ENCODE measurements around the gene RSPO3. TPM values are rescaled to one million over a fixed set of nuclear protein-coding genes. Genes with fewer than 3 reads are reported as not detected.

RSPO3 gene
- total and polyA plus RNA-seq, 2 experiments from 2014 or later: 4.8 to 11.2 TPM

- no peaks in the 10 kb centered on the region for H4K20me1 ChIP-seq (ENCODE audit: insufficient read depth, poor library complexity, severe bottlenecking)
- H3K4me1 ChIP-seq (ENCODE audit: insufficient read depth): no peaks in the 10 kb centered on the region
- WGBS (ENCODE audit: low lambda C conversion rate, missing lambda C conversion rate): 72% methylated on average over 2 of the region's 2 CpGs
- H3K27ac ChIP-seq: no peak overlapping the region
- DNase-seq (ENCODE audit: low spot score): no peak
- no peaks in the 10 kb centered on the region for H3K79me2 ChIP-seq
- no peak overlapping the region for H3K4me2 ChIP-seq
- H3K9me3 ChIP-seq (ENCODE audit: low read depth): no peaks in the 10 kb centered on the region
- no peak overlapping the region for H3K4me3 ChIP-seq
- H3K9me2 ChIP-seq (replicated peaks; ENCODE audit: insufficient read depth): no peaks in the 10 kb centered on the region
- no peaks in the 10 kb centered on the region for H3K36me3 ChIP-seq (replicated peaks; ENCODE audit: insufficient read depth, low read depth)
- H3K27me3 ChIP-seq: no peaks in the 10 kb centered on the region
- TF ChIP-seq EZH2phosphoT487 (IDR thresholded peaks at IDR 0.05; ENCODE audit: low read depth, severe bottlenecking, unreplicated experiment) (no peak), EZH2 (IDR thresholded peaks at IDR 0.05; ENCODE audit: borderline replicate concordance) (no peak), CTCF (IDR thresholded peaks at IDR 0.05; ENCODE audit: poor library complexity) (no peak)
- H2AFZ ChIP-seq: no peak overlapping the region
Observed at GRCh38 chr6:127201321-127201720, 82.8 kb downstream of the RSPO3 start.

- Histone ChIP-seq H3K36me3 (replicated peaks; ENCODE audit: insufficient read depth, low read depth) (no peaks in the 10 kb centered on the region), H3K27me3 (no peaks in the 10 kb centered on the region), H3K9me3 (ENCODE audit: low read depth) (no peaks in the 10 kb centered on the region), H3K9me2 (replicated peaks; ENCODE audit: insufficient read depth) (no peaks in the 10 kb centered on the region), H3K79me2 (no peaks in the 10 kb centered on the region), H2AFZ (no peak overlapping the region), H3K4me3 (no peak overlapping the region), H3K4me2 (no peak overlapping the region), H3K27ac (no peak overlapping the region), H3K4me1 (ENCODE audit: insufficient read depth) (no peaks in the 10 kb centered on the region), H4K20me1 (ENCODE audit: insufficient read depth, poor library complexity, severe bottlenecking) (no peaks in the 10 kb centered on the region)
- no peak for TF ChIP-seq CTCF (IDR thresholded peaks at IDR 0.05; ENCODE audit: poor library complexity)
- TF ChIP-seq EZH2phosphoT487 (IDR thresholded peaks at IDR 0.05; ENCODE audit: low read depth, severe bottlenecking, unreplicated experiment): no peak
- TF ChIP-seq EZH2 (IDR thresholded peaks at IDR 0.05; ENCODE audit: borderline replicate concordance): no peak
- no peak for DNase-seq (ENCODE audit: low spot score)
Observed at GRCh38 chr6:127202676-127203075, 84.2 kb downstream of the RSPO3 start.

GRCh38 chr6:127204281-127204680, 85.8 kb downstream of the RSPO3 start:
- 88% methylated on average over 1 of the region's 1 CpG for WGBS (ENCODE audit: low lambda C conversion rate, missing lambda C conversion rate)
- Histone ChIP-seq H3K4me2 (no peak overlapping the region), H3K27me3 (no peaks in the 10 kb centered on the region), H2AFZ (no peak overlapping the region), H3K36me3 (replicated peaks; ENCODE audit: insufficient read depth, low read depth) (no peaks in the 10 kb centered on the region), H3K4me1 (ENCODE audit: insufficient read depth) (no peaks in the 10 kb centered on the region), H4K20me1 (ENCODE audit: insufficient read depth, poor library complexity, severe bottlenecking) (no peaks in the 10 kb centered on the region), H3K4me3 (no peak overlapping the region), H3K9me3 (ENCODE audit: low read depth) (no peaks in the 10 kb centered on the region), H3K79me2 (no peaks in the 10 kb centered on the region), H3K9me2 (replicated peaks; ENCODE audit: insufficient read depth) (no peaks in the 10 kb centered on the region), H3K27ac (no peak overlapping the region)
- TF ChIP-seq CTCF (IDR thresholded peaks at IDR 0.05; ENCODE audit: poor library complexity) (no peak), EZH2phosphoT487 (IDR thresholded peaks at IDR 0.05; ENCODE audit: low read depth, severe bottlenecking, unreplicated experiment) (no peak), EZH2 (IDR thresholded peaks at IDR 0.05; ENCODE audit: borderline replicate concordance) (no peak)
- DNase-seq (ENCODE audit: low spot score): no peak

GRCh38 chr6:127205036-127205435, 86.6 kb downstream of the RSPO3 start:
- DNase-seq (ENCODE audit: low spot score): no peak
- H3K4me1 ChIP-seq (ENCODE audit: insufficient read depth): no peaks in the 10 kb centered on the region
- 81% methylated on average over 2 of the region's 2 CpGs for whole genome bisulfite sequencing (ENCODE audit: low lambda C conversion rate, missing lambda C conversion rate)
- H3K27me3 ChIP-seq: no peaks in the 10 kb centered on the region
- no peaks in the 10 kb centered on the region for H3K79me2 ChIP-seq
- H3K9me3 ChIP-seq (ENCODE audit: low read depth): no peaks in the 10 kb centered on the region
- H3K27ac ChIP-seq: no peak overlapping the region
- no peak overlapping the region for H3K4me3 ChIP-seq
- H3K9me2 ChIP-seq (replicated peaks; ENCODE audit: insufficient read depth): no peaks in the 10 kb centered on the region
- no peak overlapping the region for H3K4me2 ChIP-seq
- no peak overlapping the region for H2AFZ ChIP-seq
- TF ChIP-seq CTCF (IDR thresholded peaks at IDR 0.05; ENCODE audit: poor library complexity): no peak
- TF ChIP-seq EZH2phosphoT487 (IDR thresholded peaks at IDR 0.05; ENCODE audit: low read depth, severe bottlenecking, unreplicated experiment): no peak
- TF ChIP-seq EZH2 (IDR thresholded peaks at IDR 0.05; ENCODE audit: borderline replicate concordance): no peak
- no peaks in the 10 kb centered on the region for H3K36me3 ChIP-seq (replicated peaks; ENCODE audit: insufficient read depth, low read depth)
- H4K20me1 ChIP-seq (ENCODE audit: insufficient read depth, poor library complexity, severe bottlenecking): no peaks in the 10 kb centered on the region

Measured in hepatocyte (in vitro differentiated cells).